Right lobe of liver (tissue), 4 donors: ENCODE results near the gene ZNF778.

Experiments used
- POLR2A ChIP-seq: fragments of 450-650 bp; IDR thresholded peaks from one replicate; pipeline ENCODE4 v1.6.1; 2017; ENCODE audit warnings: antibody characterized with exemption, mild to moderate bottlenecking
- TF ChIP-seq, protein P1 (sequence below), 4 donors: fragments of 200-600 bp in 3 of 4; fragments of 450-650 bp in 1 of 4; IDR thresholded peaks; one replicate each; pipeline versions ENCODE4 v1.5.1 to v1.8.0; 2016 to 2022; ENCODE audit warnings: antibody characterized with exemption in 4 of 4, mild to moderate bottlenecking in 2 of 4
- donor health status: DM: no; HTN: no; CAD: no.
- donor health status: DM: no; HTN: no; CAD: no.
- donor health status: DM: no; HTN: yes; CAD: no.

DNA sequence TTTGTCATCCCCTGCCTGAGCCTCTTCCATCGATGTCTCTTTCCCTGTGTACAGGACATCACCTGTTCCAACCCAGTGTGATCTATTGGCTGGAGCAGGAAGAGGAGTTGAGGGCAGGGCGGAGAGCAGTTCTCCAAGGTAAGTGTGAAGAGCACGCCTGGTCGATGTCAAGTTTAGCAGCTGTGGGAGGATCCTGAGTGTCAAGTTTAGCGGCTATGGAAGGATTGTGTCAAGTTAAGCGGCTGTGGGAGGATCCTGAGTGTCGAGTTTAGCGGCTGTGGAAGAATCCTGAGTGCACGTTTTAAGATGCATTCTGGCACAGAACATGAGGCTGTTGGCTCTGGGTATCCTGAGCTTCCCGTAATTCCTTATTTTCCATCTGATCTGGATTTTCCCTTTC lies 7.2 kb downstream of the ZNF778 start:
- TF ChIP-seq, protein P1, sequence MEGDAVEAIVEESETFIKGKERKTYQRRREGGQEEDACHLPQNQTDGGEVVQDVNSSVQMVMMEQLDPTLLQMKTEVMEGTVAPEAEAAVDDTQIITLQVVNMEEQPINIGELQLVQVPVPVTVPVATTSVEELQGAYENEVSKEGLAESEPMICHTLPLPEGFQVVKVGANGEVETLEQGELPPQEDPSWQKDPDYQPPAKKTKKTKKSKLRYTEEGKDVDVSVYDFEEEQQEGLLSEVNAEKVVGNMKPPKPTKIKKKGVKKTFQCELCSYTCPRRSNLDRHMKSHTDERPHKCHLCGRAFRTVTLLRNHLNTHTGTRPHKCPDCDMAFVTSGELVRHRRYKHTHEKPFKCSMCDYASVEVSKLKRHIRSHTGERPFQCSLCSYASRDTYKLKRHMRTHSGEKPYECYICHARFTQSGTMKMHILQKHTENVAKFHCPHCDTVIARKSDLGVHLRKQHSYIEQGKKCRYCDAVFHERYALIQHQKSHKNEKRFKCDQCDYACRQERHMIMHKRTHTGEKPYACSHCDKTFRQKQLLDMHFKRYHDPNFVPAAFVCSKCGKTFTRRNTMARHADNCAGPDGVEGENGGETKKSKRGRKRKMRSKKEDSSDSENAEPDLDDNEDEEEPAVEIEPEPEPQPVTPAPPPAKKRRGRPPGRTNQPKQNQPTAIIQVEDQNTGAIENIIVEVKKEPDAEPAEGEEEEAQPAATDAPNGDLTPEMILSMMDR (IDR thresholded peaks at IDR 0.05), result no peak
- TF ChIP-seq POLR2A, result no peak
